HG03575 (cell line): ENCODE measurements around the gene MADD.
"Not testable (repeated sequence)": the region's sequence is repeated elsewhere in the genome, so short reads cannot be mapped to it uniquely, and the experiment has no call there.

ENCODE experiments used
- ATAC-seq: cut with Tn5 transposase; IDR thresholded peaks from one replicate; pipeline ENCODE4 v1.9.1; 2021; ENCODE audit not compliant: unreplicated experiment, insufficient number of reproducible peaks, low FRiP score; ENCODE audit errors: extremely low read depth

The MADD gene

GRCh38 chr11:47332303-47332711 lies 62.4 kb downstream of the MADD start:
- no peak for ATAC-seq

GRCh38 chr11:47332791-47333525 lies 63.0 kb downstream of the MADD start:
- no peak for ATAC-seq

GRCh38 chr11:47333526-47333845 lies 63.6 kb downstream of the MADD start:
- no peak for ATAC-seq

GRCh38 chr11:47333886-47334443 lies 64.0 kb downstream of the MADD start:
- ATAC-seq = no peak

GRCh38 chr11:47334699-47335411 lies 64.9 kb downstream of the MADD start:
- ATAC-seq = not testable (repeated sequence)

GRCh38 chr11:47335733-47336132 lies 65.8 kb downstream of the MADD start:
- ATAC-seq = no peak

GRCh38 chr11:47336595-47336994 lies 66.7 kb downstream of the MADD start:
- no peak for ATAC-seq

- no peak for ATAC-seq
Measured at GRCh38 chr11:47337229-47337924, 67.4 kb downstream of the MADD start.

GRCh38 chr11:47338396-47339241 lies 68.7 kb downstream of the MADD start:
- no peak for ATAC-seq

- no peak for ATAC-seq
Measured at GRCh38 chr11:47340010-47340409, 70.1 kb downstream of the MADD start.

GRCh38 chr11:47340980-47341775 lies 71.2 kb downstream of the MADD start:
- ATAC-seq = no peak

GRCh38 chr11:47342036-47342803 lies 72.3 kb downstream of the MADD start:
- ATAC-seq = no peak

GRCh38 chr11:47342854-47343253 lies 72.9 kb downstream of the MADD start:
- no peak for ATAC-seq

GRCh38 chr11:47345890-47346563 lies 76.1 kb downstream of the MADD start:
- ATAC-seq = no peak

- ATAC-seq = no peak
Measured at GRCh38 chr11:47347137-47347536, 77.2 kb downstream of the MADD start.

GRCh38 chr11:47348131-47348802 lies 78.3 kb downstream of the MADD start:
- ATAC-seq = no peak

GRCh38 chr11:47348859-47349258 lies 78.9 kb downstream of the MADD start:
- no peak for ATAC-seq
